Osteocyte (in vitro differentiated cells): ENCODE data around the gene THSD4. TPM values are rescaled to one million over a fixed set of nuclear protein-coding genes. Genes with fewer than 3 reads are reported as not detected.

Experiments
- DNase-seq: peaks from one replicate; pipeline ENCODE4 v3.0.0; 2021; ENCODE audit warnings: mixed read lengths; ENCODE audit not compliant: unreplicated experiment; ENCODE audit errors: extremely low spot score
- H3K27ac Mint-ChIP-seq: one replicate; pipeline ENCODE4 v1.8.0; 2021; ENCODE audit warnings: mild to moderate bottlenecking, mixed read lengths; ENCODE audit not compliant: unreplicated experiment
- H3K27me3 Mint-ChIP-seq: one replicate; pipeline ENCODE4 v1.8.0; 2021; ENCODE audit warnings: mixed read lengths; ENCODE audit not compliant: unreplicated experiment
- H3K36me3 Mint-ChIP-seq: one replicate; pipeline ENCODE4 v1.8.0; 2021; ENCODE audit warnings: mixed read lengths; ENCODE audit not compliant: unreplicated experiment
- H3K4me1 Mint-ChIP-seq: one replicate; pipeline ENCODE4 v1.8.0; 2021; ENCODE audit warnings: mixed read lengths; ENCODE audit not compliant: unreplicated experiment
- H3K4me3 Mint-ChIP-seq: one replicate; pipeline ENCODE4 v1.8.0; 2021; ENCODE audit warnings: mild to moderate bottlenecking, moderate library complexity, mixed read lengths; ENCODE audit not compliant: unreplicated experiment
- H3K9me3 Mint-ChIP-seq: one replicate; pipeline ENCODE4 v1.8.0; 2021; ENCODE audit warnings: mixed read lengths; ENCODE audit not compliant: unreplicated experiment
- total RNA-seq: library from RNA; stranded (reverse); gene quantifications from 2 replicates; pipeline ENCODE4 v1.2.1, GENCODE V29; 2021
- TF ChIP-seq, protein P1 (sequence below): fragments of 200-600 bp; sonication (generic); IDR thresholded peaks from 2 replicates; pipeline ENCODE4 v1.5.0; 2021; ENCODE audit warnings: antibody characterized with exemption, mild to moderate bottlenecking, moderate library complexity

THSD4 gene
- total RNA-seq, 1 donor from 2014 or later = 5.7 TPM

DNA sequence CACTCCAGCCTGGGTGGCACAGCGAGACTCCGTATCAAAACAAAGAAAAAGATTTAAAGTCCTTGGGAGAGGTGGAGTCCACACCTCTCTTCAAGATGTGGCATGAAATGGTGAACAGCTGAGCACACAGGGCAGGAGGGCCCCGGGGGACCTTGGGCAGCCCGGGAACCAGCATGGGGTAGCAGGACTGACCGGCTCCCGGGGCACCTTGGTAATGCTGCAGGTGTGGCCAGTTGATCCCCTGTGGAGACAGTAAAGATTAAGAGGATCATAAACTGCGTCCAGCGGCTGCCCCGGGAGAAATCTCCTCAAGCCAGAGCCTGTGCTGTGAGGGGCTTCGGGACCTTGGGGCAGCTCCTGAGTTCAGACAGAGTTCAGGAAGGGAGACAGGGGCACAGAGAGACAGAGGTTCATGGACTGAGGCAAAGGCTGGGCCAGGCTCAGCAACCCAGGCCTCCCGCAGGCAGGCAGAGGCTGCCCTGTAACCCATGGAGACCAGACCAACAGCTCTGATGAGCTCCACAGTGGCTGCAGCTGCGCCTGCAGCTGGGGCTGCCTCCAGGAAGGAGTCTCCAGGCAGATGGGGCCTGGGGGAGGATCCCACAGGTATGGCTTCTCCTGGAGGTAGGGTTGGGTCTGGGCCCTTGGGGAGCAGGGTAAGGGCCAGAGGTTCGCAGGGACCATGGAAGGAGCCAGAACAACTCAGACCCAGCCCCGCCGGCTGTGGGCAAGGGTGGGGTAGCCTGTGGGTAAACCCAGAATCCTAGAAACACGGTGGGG is 695.2 kb downstream of the THSD4 start, which contains the start of gene NR2E3:
NR2E3 (plus strand) TSS at position 299 of the 780 bp plus-strand sequence; CDS start at position 489, 190 bp downstream.
- no peak within 1 kb of the TSS for H3K27ac Mint-ChIP-seq

DNA sequence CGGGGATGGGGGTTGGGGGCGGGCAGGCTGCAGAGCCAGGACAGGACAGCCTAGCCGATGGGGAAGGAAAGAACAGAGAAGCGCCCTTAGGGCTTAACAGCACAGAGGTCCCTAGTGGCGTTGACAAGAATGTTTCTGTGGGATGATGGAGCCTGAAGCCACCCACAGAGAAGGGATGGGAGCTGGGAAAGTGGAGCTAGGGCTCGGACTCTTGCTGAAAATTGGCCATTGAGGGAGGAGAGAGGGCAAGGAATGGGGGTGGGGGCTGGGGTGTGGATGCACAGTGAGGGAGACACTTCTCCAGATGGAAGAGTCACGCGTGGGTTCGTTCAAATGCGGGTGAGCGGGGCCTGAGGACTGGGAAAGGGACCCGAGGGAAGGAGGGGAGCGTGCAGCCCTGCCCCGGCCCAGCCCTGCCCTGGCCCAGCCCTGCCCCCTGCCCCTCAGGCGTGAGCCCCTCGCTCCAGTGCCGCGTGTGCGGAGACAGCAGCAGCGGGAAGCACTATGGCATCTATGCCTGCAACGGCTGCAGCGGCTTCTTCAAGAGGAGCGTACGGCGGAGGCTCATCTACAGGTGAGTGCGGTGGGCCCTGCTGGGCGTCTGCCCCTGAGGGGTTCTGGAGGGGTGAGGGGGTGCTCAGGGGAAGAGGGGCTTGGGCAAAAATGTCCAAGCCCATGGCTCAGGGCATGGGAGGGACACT is 695.9 kb downstream of the THSD4 start:
- peaks cover 30% of the 10 kb centered on the region for H3K4me1 Mint-ChIP-seq
- peak; percentile 83 for DNase-seq
- H3K27me3 Mint-ChIP-seq = no peaks in the 10 kb centered on the region
- no peaks in the 10 kb centered on the region for H3K36me3 Mint-ChIP-seq
- H3K27ac Mint-ChIP-seq = no peak overlapping the region
- H3K4me3 Mint-ChIP-seq = no peak overlapping the region
- H3K9me3 Mint-ChIP-seq = no peaks in the 10 kb centered on the region
- TF ChIP-seq, protein P1, sequence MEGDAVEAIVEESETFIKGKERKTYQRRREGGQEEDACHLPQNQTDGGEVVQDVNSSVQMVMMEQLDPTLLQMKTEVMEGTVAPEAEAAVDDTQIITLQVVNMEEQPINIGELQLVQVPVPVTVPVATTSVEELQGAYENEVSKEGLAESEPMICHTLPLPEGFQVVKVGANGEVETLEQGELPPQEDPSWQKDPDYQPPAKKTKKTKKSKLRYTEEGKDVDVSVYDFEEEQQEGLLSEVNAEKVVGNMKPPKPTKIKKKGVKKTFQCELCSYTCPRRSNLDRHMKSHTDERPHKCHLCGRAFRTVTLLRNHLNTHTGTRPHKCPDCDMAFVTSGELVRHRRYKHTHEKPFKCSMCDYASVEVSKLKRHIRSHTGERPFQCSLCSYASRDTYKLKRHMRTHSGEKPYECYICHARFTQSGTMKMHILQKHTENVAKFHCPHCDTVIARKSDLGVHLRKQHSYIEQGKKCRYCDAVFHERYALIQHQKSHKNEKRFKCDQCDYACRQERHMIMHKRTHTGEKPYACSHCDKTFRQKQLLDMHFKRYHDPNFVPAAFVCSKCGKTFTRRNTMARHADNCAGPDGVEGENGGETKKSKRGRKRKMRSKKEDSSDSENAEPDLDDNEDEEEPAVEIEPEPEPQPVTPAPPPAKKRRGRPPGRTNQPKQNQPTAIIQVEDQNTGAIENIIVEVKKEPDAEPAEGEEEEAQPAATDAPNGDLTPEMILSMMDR = no peak

More for the DNA sequence above, 695.2 kb downstream of the THSD4 start, which contains the start of gene NR2E3:
- H3K36me3 Mint-ChIP-seq = no peaks in the 10 kb centered on the region
- DNase-seq = peak; percentile 82
- TF ChIP-seq, protein P1 = no peak
- no peak within 1 kb of the TSS for H3K4me3 Mint-ChIP-seq
- H3K4me1 Mint-ChIP-seq = peaks cover 37% of the 10 kb centered on the region
- H3K9me3 Mint-ChIP-seq = no peaks in the 10 kb centered on the region
- H3K27me3 Mint-ChIP-seq = no peaks in the 10 kb centered on the region

DNA sequence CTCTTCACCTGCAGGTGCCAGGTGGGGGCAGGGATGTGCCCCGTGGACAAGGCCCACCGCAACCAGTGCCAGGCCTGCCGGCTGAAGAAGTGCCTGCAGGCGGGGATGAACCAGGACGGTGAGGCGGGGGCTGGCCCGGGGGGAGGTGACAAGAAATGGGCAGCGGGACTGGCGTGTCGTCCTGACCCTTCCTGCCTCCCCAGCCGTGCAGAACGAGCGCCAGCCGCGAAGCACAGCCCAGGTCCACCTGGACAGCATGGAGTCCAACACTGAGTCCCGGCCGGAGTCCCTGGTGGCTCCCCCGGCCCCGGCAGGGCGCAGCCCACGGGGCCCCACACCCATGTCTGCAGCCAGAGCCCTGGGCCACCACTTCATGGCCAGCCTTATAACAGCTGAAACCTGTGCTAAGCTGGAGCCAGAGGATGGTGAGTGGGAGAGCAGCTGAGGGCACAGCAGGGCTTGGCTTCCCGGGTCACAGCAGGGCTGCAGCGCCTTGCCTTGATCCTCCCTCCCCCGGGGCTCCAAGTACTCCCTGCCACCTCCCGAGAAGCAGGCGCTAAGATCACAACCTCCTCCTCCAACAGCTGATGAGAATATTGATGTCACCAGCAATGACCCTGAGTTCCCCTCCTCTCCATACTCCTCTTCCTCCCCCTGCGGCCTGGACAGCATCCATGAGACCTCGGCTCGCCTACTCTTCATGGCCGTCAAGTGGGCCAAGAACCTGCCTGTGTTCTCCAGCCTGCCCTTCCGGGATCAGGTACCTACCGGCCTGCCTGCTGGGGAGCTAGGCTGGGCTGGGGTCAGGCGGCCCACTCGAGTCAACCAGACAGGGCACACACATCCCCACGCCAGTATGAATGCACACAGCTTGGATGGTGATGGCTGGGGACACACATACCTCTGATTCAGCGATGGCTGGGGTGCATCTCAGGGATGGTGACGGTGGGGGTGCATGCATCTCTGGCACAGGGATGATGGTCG is 696.8 kb downstream of the THSD4 start:
- DNase-seq = peak; percentile 77
- Mint-ChIP-seq H3K4me1 (peaks cover 21% of the 10 kb centered on the region), H3K27ac (no peak overlapping the region), H3K36me3 (no peaks in the 10 kb centered on the region), H3K4me3 (no peak overlapping the region), H3K27me3 (no peaks in the 10 kb centered on the region), H3K9me3 (no peaks in the 10 kb centered on the region)
- TF ChIP-seq, protein P1 = no peak

DNA sequence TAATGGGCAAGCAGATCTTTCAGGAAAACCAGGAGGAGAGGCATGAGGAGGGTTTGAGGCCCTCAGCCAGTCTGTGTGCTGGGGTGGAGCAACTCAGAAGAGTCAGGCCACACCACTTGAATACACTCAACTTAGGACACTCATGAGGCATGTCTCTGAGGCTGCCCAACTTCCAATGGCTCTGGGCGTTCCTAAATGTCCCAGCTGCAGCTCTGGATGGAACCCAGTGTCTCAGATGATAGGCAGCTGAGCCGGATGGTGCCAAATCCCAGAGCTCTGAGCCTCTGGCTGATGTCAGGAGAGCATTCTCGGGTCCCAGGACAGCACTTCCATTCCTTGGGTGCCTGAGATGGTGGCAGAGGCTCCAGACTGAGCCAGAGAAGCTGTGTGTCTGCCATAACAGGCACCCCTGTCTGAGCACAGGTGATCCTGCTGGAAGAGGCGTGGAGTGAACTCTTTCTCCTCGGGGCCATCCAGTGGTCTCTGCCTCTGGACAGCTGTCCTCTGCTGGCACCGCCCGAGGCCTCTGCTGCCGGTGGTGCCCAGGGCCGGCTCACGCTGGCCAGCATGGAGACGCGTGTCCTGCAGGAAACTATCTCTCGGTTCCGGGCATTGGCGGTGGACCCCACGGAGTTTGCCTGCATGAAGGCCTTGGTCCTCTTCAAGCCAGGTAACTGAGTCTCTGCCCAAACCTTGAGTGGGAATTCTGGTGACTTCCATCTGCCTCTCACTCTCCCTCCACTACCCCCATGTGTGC is 697.9 kb downstream of the THSD4 start:
- Mint-ChIP-seq H3K9me3 (peaks cover 5% of the 10 kb centered on the region), H3K4me3 (no peak overlapping the region), H3K4me1 (peaks cover 10% of the 10 kb centered on the region), H3K27ac (no peak overlapping the region), H3K27me3 (no peaks in the 10 kb centered on the region), H3K36me3 (peaks cover 2% of the 10 kb centered on the region)
- peak; percentile 82 for DNase-seq
- TF ChIP-seq, protein P1 = no peak
